T-helper 1 cell treated with Interleukin-12 subunit alpha and Interleukin-12 subunit beta and Interleukin-4 antibody, amounts not matched to agents 30 μg/mL and 1 μg/mL, for 36 hours (primary cell): ENCODE measurements around the gene PLS1.

Experiments used
- H3K27ac Mint-ChIP-seq: one replicate; pipeline ENCODE4 v1.8.0; 2021; ENCODE audit warnings: mild to moderate bottlenecking, mixed read lengths
- H3K27me3 Mint-ChIP-seq: one replicate; pipeline ENCODE4 v1.8.0; 2021; ENCODE audit warnings: low read depth, mixed read lengths
- H3K36me3 Mint-ChIP-seq: one replicate; pipeline ENCODE4 v1.8.0; 2021; ENCODE audit warnings: low read depth, mixed read lengths
- H3K4me1 Mint-ChIP-seq: one replicate; pipeline ENCODE4 v1.8.0; 2021; ENCODE audit warnings: low read depth, mixed read lengths
- H3K4me3 Mint-ChIP-seq: one replicate; pipeline ENCODE4 v1.8.0; 2021; ENCODE audit warnings: mild to moderate bottlenecking, moderate library complexity, mixed read lengths
- H3K9me3 Mint-ChIP-seq: one replicate; pipeline ENCODE4 v1.8.0; 2021; ENCODE audit warnings: mixed read lengths

PLS1 gene

GRCh38 chr3:142613491-142613890 lies 17.3 kb downstream of the PLS1 start:
- Mint-ChIP-seq H3K4me3 (no peak overlapping the region), H3K36me3 (no peaks in the 10 kb centered on the region), H3K4me1 (no peaks in the 10 kb centered on the region), H3K27me3 (no peaks in the 10 kb centered on the region), H3K27ac (no peak overlapping the region), H3K9me3 (no peaks in the 10 kb centered on the region)

- Mint-ChIP-seq H3K4me3 (no peak overlapping the region), H3K36me3 (no peaks in the 10 kb centered on the region), H3K9me3 (no peaks in the 10 kb centered on the region), H3K27ac (no peak overlapping the region), H3K27me3 (no peaks in the 10 kb centered on the region), H3K4me1 (no peaks in the 10 kb centered on the region)
Measured at GRCh38 chr3:142614059-142614626, 17.9 kb downstream of the PLS1 start.

DNA sequence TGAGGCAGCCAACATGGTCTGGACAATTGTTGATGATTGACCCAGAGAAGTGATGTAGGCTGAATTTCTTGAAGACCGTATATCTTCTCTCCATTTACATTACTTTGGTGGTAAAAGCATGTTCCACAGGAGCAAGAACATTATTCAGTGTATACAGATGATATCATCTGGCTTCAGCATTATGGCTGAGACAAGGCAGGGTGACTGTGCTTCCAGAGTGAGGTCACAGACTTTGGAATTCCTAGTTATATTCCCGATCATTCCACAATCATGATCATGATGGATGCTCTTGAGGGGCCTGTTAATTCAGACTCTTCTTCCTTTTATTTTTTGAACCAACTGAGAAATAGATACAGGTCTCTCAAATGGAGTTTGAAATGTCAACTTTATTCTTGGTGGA lies 19.0 kb downstream of the PLS1 start:
- Mint-ChIP-seq H3K27me3 (no peaks in the 10 kb centered on the region), H3K4me1 (no peaks in the 10 kb centered on the region), H3K27ac (no peak overlapping the region), H3K9me3 (no peaks in the 10 kb centered on the region), H3K4me3 (no peak overlapping the region), H3K36me3 (no peaks in the 10 kb centered on the region)

GRCh38 chr3:142618917-142619461 lies 22.8 kb downstream of the PLS1 start:
- Mint-ChIP-seq H3K27ac (no peak overlapping the region), H3K4me1 (no peaks in the 10 kb centered on the region), H3K36me3 (no peaks in the 10 kb centered on the region), H3K4me3 (no peak overlapping the region), H3K9me3 (no peaks in the 10 kb centered on the region), H3K27me3 (peaks cover 4% of the 10 kb centered on the region)

- no peak overlapping the region for H3K27ac Mint-ChIP-seq
- no peaks in the 10 kb centered on the region for H3K9me3 Mint-ChIP-seq
- no peaks in the 10 kb centered on the region for H3K36me3 Mint-ChIP-seq
- H3K4me3 Mint-ChIP-seq = no peak overlapping the region
- H3K27me3 Mint-ChIP-seq = peaks cover 4% of the 10 kb centered on the region
- H3K4me1 Mint-ChIP-seq = peaks cover 8% of the 10 kb centered on the region
Measured at GRCh38 chr3:142622405-142622804, 26.2 kb downstream of the PLS1 start.

DNA sequence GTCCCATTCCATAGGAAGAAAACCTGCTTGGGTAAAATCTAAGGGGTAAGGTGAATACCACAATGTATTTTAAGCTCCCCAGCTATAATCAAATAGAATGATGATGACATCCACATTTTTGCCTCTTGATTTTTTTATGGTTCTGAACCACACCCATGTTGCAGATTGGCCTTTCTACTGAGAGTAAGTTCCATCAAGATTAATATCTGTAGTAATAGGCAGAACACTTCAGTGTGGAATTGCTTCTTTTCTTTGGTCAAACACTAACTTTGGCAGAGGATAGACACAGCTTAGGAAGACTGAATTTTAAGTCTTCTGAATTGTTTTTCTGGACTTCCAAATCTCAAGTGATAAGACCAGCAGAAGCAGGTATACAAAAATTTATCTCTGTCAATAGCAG lies 27.0 kb downstream of the PLS1 start:
- Mint-ChIP-seq H3K36me3 (no peaks in the 10 kb centered on the region), H3K9me3 (no peaks in the 10 kb centered on the region), H3K4me3 (no peak overlapping the region)

GRCh38 chr3:142624341-142625152 lies 28.4 kb downstream of the PLS1 start:
- no peaks in the 10 kb centered on the region for H3K9me3 Mint-ChIP-seq
- no peak overlapping the region for H3K4me3 Mint-ChIP-seq
- H3K27ac Mint-ChIP-seq = no peak overlapping the region
- H3K36me3 Mint-ChIP-seq = no peaks in the 10 kb centered on the region
- H3K4me1 Mint-ChIP-seq = peaks cover 9% of the 10 kb centered on the region
- H3K27me3 Mint-ChIP-seq = peaks cover 4% of the 10 kb centered on the region

More for the DNA sequence above, 27.0 kb downstream of the PLS1 start:
- no peak overlapping the region for H3K27ac Mint-ChIP-seq
- H3K27me3 Mint-ChIP-seq = peaks cover 4% of the 10 kb centered on the region
- H3K4me1 Mint-ChIP-seq = peaks cover 9% of the 10 kb centered on the region

DNA sequence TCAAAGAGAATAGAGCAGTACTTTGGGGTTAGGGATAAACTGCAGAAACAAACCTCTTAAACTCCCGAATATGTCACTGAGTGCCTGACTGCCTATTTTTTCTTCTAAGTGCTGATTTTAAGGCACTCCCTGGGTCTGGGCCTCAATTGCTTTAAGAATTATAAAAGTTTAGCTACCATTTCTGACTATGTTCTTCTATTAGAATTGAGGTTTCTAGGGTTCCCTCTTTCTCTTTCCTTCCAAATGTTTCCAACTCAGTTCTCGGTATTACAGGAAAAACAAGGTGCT lies 28.9 kb downstream of the PLS1 start:
- Mint-ChIP-seq H3K36me3 (no peaks in the 10 kb centered on the region), H3K9me3 (no peaks in the 10 kb centered on the region)

DNA sequence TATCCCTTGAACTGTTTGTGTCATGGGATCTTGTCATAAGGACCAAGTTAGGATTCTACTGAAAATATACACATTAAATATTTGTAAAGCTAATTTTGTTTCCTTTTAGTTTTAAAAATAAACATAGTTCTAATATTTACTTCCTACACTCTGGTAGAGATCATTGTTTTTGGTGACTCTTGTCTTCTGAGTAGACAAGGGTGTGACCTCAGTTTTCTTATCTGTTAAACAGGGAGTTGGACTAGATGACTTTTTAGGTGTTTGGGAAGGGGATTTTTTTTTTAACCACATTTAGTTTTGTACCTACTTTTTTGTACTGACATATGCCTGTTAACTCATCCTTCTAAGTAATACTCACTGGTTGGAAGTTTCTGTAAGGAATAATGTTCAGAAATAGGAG lies 30.8 kb downstream of the PLS1 start:
- H3K4me3 Mint-ChIP-seq = no peak overlapping the region
- peaks cover 9% of the 10 kb centered on the region for H3K4me1 Mint-ChIP-seq
- H3K27ac Mint-ChIP-seq = no peak overlapping the region
- peaks cover 4% of the 10 kb centered on the region for H3K27me3 Mint-ChIP-seq
- no peaks in the 10 kb centered on the region for H3K36me3 Mint-ChIP-seq
- H3K9me3 Mint-ChIP-seq = no peaks in the 10 kb centered on the region

More for the DNA sequence above, 28.9 kb downstream of the PLS1 start:
- Mint-ChIP-seq H3K4me1 (peaks cover 9% of the 10 kb centered on the region), H3K27ac (no peak overlapping the region), H3K4me3 (no peak overlapping the region), H3K27me3 (peaks cover 4% of the 10 kb centered on the region)

GRCh38 chr3:142628801-142629200 lies 32.6 kb downstream of the PLS1 start:
- Mint-ChIP-seq H3K36me3 (no peaks in the 10 kb centered on the region), H3K27ac (no peak overlapping the region), H3K4me3 (no peak overlapping the region), H3K9me3 (no peaks in the 10 kb centered on the region), H3K27me3 (no peaks in the 10 kb centered on the region), H3K4me1 (peaks cover 9% of the 10 kb centered on the region)

- Mint-ChIP-seq H3K36me3 (no peaks in the 10 kb centered on the region), H3K4me1 (no peaks in the 10 kb centered on the region), H3K4me3 (no peak overlapping the region), H3K9me3 (no peaks in the 10 kb centered on the region), H3K27ac (no peak overlapping the region), H3K27me3 (no peaks in the 10 kb centered on the region)
Measured at GRCh38 chr3:142633073-142633472, 36.9 kb downstream of the PLS1 start.

DNA sequence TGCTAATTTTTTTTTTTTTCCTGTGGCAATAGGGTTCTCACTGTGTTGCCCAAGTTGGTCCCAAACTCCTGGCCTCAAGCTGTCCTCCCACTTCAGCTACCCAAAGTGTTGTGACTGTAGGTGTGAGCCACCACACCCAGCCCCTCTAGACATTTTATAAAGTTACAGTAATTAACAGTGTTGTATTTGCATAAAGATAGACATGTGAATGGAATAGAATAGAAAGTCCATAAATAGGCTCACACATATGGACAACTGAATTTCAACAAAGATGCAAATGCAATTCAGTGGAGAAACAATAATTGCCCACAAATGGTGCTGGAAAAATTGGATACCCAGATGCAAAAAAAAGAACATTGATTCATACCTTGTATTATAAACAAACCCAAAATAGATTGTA lies 39.9 kb downstream of the PLS1 start:
- H3K4me3 Mint-ChIP-seq = no peak overlapping the region

DNA sequence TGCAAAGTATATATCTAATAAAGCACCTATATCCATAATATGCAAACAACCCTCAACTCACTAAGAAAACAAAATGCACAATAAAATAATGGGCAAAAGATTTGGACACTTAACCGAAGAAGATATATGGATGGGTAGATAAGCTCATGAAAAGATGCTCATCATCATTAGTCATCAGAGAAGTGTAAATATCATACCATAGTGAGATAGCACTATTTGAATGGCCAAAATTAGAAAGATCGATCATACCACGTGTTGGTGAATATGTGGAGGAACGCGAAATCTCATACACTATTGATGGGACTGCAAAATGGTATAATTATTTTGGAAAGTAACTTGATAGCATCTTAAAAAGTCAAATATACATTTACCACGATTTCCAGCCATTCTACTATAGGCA lies 40.5 kb downstream of the PLS1 start:
- Mint-ChIP-seq H3K27ac (no peak overlapping the region), H3K36me3 (no peaks in the 10 kb centered on the region), H3K27me3 (no peaks in the 10 kb centered on the region), H3K4me1 (no peaks in the 10 kb centered on the region), H3K4me3 (no peak overlapping the region), H3K9me3 (no peaks in the 10 kb centered on the region)

More for the DNA sequence above, 39.9 kb downstream of the PLS1 start:
- Mint-ChIP-seq H3K36me3 (no peaks in the 10 kb centered on the region), H3K9me3 (no peaks in the 10 kb centered on the region), H3K27me3 (no peaks in the 10 kb centered on the region), H3K4me1 (no peaks in the 10 kb centered on the region), H3K27ac (no peak overlapping the region)

DNA sequence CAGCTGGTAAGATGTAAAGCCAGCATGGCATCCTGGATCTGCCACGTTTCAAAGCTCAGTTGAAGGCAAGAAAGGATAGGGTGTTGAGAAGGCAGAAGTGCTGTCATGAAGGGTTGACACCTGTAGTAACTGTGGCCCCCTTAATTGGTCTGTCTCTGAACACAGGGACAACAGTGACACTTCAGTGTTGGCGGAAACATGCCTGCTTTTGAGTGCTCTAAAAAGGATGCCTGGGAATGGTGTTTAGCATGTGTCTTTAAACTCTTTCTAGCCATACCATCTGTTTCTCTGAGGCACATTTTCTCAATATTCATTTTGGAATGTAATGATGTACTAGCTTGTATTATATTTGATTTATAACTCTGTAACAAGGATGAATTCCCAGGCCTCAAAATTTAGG lies 42.1 kb downstream of the PLS1 start:
- Mint-ChIP-seq H3K9me3 (no peaks in the 10 kb centered on the region), H3K27ac (no peak overlapping the region), H3K4me3 (no peak overlapping the region), H3K36me3 (no peaks in the 10 kb centered on the region), H3K4me1 (no peaks in the 10 kb centered on the region), H3K27me3 (no peaks in the 10 kb centered on the region)

DNA sequence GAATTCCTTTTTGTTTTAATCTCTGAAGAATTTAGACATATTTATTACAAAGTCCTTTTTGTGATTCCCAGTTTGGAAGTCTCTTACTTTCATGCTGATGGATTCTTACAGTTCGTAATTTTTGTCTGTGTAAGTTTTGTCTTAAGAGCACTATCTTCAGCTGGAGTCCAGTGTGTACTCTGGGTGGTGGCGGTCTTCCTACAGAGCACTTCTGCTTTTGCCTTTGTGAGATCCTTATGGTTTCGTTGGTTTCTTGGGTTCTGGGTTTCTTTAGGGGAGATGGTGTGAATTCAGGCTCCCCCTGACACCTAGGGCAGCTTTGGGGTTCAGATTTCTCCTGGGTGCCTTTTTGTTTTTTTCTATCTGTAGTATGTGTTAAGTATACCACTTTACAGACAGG lies 45.3 kb downstream of the PLS1 start:
- Mint-ChIP-seq H3K4me1 (no peaks in the 10 kb centered on the region), H3K36me3 (no peaks in the 10 kb centered on the region), H3K27me3 (no peaks in the 10 kb centered on the region), H3K27ac (no peak overlapping the region), H3K9me3 (no peaks in the 10 kb centered on the region), H3K4me3 (no peak overlapping the region)
